GM18498 (cell line): Measurements from ENCODE around the gene CCDC175.

ENCODE experiments used
- ATAC-seq: cut with Tn5 transposase; IDR thresholded peaks from one replicate; pipeline ENCODE4 v1.9.1; 2021; ENCODE audit warnings: mild to moderate bottlenecking, moderate library complexity; ENCODE audit not compliant: unreplicated experiment

CCDC175 gene

DNA sequence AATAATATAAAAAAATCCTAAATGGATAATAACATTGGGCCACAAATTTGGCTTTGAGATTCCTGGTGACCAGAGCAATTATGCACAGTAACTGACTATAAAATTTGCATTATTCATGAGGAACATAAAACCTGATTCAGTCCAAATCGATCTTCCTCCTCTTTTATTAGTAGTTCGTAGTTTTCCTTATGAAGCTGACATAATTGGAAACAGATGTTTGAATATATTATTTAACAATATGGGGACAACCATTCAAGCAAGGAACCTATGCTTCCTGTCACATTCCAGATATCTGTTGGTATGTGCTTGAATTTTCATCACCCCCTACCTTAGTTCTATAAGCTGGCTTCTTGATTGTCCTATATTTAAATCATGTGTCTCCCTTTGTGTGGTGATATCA, 34.9 kb downstream of the CCDC175 start:
- no peak for ATAC-seq

DNA sequence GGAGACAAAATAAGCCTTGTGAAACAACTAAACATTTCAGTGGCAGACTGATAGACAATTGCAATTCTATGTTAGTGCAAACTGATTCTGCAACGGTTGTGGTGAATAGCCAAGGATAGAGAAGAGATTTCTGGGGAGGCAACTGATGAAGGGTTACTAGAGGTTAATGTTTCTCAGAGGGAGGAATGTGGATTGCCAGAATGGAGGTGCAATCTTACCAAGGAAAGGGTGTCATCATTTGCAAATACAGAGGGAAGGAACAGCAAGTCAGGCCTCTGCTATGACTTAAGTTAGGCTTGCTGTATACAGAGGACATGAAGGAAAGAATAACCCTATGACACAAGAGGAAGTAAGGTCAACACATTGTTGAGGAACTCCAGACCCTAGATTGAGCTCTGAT, 35.8 kb downstream of the CCDC175 start:
- ATAC-seq, result no peak

DNA sequence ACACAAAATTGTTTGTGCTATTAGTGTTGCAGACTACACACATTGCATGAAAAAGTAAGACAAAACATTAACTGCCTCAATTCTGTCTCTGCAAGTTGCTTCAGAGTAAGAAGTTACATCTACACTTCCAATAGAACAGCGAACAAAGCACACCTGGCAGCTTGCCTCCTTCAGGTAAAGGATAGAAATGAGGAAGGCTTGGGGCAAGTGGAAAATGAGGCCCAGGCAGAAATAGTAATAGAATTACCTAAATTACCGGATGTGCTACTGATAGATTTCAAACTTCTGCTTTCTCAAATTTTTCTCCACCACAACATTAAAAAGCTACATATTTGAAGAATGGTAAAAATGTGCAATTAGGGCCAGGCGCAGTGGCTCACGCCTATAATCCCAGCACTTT, 37.7 kb downstream of the CCDC175 start:
- ATAC-seq, result no peak

DNA sequence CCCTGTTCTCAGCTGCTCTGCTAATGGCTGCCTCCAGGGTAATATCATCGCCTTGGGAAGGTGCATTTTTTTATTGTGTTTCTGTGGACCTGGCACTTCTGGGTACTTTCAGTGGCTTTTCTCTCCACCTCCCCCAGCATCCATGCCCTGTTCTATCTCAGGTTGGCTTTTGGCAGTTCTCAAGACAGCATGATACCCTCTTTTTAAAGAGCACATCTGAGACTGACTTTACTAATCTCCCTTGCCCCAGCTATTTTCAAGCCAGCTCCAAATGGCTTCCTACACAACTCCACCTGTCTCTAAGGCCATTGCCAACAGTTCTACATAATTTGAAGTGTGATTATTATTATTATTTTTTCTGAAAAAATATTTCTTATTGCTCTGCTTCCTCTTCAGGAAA, 39.1 kb downstream of the CCDC175 start:
- no peak for ATAC-seq

DNA sequence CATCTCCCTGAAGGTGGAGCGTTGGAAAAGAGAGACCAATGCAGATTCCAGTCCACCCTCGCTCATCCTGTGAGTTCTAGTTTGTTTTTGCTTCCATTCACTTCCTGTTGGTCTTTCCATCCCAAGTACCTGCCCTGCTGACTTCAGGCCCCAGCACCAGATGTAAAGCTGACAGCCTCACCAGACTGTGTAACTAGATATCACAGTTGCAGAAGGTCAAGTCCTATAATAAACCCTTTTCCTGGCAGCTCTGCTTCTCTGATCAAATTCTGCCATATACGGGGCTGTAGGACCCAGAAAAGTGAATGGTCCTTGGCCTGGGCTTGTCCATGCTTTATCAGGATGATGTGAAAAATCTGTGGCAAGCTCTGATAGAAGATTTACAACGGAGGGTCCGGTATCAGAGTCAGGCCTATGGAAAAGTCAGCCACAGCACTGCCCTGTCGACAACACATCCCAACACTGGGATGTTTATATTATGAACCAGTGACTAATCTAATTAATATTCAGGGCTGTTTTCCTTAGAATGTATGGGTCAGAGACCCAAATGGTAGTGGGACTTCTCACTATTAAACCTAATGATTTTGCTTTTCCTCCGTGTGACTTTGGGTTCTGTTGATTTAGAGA, 42.1 kb downstream of the CCDC175 start:
- no peak for ATAC-seq

DNA sequence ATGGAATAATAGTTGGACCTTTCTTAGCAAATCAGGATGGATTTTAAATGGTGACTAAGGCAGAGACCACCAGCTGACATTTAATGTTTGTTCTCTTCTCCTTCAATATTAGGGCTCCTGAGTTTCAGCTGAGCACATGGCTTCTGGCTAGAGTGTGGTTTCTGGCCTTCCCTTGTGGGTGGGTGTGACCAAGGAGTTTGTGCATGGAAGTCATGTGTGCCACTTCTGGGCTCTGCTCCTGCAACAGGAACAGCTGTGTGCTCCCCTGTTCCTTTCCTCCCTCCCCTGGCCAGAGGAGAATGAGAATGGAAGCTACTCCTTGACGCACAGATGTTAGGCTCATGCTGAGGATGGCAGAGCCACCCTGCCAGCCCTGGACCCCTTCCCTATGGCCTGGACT, 44.2 kb downstream of the CCDC175 start:
- ATAC-seq, result no peak

DNA sequence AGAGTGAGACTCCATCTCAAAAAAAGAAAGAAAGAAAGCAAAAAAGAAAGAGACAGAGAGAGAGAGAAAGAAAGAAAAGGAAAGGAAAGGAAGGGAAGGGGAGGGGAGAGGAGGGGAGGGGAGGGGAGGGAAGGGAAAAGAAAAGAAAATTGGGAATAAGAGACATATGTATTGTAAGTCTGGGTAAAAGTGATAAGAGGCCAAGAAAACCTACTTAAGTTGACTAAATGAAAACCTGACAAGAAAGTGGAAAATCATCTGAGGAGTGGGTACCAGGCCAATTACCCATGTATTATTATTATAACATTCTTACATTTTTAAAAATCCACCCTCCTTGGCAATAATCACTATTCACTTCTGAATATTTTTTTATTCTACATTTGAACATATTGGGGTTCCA, 46.3 kb downstream of the CCDC175 start:
- no peak for ATAC-seq

DNA sequence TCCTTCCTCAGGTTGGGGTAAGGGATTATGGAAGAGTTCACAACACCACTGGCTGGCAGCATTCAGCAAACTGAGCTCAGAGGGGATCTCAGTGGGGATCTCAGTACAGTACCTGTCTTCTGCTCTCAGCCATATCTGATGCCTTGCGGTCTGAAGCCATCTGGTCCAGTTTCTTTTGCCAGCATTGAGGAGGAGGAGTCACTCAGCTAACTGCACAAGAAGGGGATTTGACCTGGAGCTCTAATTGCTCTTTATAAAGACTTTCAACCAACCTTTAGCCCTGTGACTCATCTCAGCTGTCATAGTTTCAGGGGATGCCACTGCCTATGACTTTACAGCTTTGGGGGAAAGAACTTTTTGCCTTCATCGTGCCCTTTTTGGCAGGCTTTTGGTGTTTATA, 47.4 kb downstream of the CCDC175 start:
- ATAC-seq, result no peak

DNA sequence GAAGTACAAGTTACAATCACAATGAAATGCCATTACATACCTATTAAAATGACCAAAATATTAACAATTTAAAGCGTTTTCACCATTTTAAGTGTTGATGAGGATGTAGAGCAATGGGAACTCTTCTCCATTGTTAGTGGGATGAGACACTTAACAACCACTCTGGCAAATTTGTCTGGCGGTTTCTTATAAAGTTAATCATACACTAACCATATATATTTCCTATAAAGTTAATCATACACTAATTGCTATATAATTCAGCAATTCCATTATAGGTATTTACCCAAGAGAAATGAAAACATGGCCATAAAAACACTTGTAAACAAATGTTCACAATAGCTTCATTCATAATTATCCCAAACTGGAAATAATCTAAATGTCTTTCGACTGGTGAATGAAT, 56.4 kb downstream of the CCDC175 start:
- ATAC-seq, result no peak

DNA sequence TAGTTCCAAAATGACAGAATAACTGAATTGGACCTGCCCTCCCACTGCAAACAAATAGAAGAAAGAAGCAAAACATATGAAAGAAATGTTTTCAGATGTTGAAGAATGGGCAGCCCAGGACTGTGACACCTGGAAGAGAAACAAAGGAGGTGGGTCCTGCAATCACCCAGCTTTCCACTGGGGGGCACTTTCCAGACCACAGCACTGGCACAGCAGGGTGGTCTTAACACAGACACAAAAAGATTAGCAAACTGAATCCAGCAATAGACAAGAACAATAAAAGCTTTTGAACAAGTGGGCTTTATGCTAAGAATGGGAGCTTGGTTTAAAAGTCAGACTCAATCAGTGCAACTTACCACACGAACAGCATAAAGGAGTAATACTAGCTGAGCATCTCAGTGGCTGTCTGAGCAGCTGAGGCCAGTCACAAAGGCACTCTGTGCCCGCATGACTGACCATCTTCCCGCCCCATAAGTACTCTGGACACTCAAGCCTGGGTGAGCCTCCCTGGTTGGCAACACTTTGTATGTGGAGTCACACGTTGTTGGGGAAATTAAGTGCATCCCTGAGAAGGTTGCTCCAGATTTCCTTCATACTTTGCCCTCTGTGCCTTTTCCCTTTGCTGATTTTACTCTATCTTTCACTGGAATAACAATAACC, 64.6 kb downstream of the CCDC175 start:
- ATAC-seq, result peak; percentile 82

DNA sequence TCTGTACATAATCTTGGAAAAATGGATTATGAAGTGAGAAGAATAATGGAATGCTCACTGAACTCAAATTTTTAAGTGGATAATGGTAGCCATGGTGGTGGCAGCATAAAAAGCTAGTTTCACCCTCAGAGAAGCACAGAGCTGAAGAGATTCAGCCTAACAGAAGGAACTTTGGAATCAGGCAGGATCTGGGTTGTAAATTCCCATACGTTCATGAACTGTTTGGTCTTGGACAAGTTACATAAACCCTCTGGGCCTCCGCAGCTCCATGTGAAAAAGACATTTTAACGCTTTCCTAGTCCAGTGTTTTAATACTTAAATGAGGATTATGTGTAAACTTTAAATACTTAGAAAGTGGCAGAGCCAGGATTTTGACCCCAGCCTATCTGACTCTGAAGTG, 65.6 kb downstream of the CCDC175 start:
- no peak for ATAC-seq

DNA sequence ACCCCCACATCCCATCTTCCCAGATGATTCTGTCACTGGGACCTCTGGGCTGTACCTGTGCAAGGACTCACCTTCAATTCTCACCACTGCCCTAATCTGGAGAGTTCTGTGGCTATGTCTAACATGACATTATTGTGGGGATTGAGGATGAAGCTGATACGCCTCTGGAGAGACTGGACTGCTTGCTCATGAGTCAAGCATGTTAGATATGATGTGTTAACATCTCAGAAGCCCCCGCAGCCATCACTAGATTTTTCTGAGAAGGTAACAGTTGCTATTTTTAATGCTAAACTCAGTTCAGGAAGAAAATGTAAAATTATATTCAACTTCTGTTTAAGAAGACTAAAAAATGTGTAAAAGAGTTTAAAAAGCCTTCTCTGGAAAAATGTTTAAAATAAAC, 66.6 kb downstream of the CCDC175 start:
- ATAC-seq, result no peak

DNA sequence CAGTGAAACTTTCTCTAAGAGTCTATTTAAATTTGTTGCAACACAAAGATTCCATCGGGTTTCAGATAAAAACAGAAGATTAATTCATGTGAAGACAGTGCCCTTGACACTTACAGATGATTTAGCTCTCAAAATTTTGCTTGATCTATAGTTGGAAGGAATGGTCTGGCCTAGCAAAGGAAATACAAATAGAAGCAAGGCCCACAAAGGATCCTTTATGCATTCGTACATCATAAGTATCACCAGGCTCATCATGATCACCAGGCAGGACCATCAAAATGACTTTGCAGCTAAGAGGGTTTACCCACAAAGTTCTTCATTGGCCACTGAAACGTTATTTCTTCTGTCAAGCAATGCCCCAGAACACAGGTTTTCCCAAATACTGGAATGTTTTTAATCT, 67.5 kb downstream of the CCDC175 start:
- ATAC-seq, result no peak

DNA sequence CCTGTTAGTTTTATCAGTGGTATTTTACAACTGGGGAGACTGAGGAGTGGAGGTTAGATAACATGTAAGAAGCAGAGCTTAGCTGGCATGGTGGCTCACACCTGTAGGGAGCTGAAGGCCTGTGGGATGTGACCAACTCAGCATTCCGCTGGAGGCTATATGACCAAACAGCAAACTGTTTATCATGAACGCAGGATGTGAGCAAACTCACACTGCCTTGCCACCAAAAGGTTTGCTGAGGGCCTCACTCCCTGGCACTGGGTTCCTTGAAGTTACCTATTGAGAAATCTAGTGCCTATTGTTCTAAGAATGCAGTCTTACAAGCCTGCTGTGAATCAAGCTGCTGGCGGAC, 68.9 kb downstream of the CCDC175 start:
- no peak for ATAC-seq

DNA sequence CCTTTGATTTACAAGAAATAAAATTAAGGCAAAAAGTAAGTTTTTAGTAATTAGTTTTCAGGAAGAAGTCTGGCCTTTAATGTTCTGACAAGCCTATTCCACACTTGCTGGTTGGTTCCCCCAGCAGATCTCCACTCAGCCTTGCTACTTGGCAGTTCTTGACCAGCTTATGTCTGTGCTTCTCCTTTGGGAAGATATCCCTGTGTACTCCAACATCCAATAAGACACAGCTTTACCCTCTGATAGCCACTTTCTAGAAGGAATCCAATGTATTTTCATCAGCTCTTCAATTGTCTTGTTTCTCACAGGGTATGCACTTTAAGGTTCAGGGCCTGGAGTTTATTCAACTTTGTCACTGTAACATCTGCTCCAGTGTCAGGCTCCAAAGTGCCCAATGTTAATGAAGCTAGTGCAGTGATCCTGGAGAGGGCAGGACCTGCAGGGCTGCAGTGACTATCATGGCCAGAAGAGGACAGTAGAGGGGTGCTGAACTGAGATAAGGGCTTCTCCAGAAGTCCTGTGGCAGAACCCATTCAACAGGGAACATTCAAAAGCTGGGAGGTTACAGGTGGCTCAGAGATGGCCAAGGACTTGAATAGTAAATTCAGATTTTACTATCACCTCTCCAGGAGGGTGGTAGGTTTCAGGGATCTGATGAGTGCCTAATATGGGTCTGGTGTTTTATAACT, 69.4 kb downstream of the CCDC175 start:
- peak; percentile 85 for ATAC-seq

DNA sequence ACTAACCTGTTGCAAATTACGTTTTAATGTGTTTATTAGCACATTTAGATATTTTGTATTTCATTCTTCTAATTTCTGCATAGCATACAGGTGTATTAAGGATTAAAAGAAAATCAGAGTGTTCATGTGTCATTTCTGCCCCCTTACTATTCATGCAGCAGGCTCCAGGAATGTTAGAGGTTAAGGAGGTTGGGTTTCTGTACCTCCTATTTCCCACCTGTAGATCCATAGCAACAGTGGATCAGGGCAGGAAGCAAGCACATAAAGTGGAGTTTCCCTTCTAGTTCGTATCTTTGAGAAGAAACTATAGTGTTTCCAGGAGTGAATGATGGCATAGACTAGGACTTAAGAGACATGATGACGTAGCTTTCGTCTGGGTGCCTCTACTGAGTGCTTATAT, 73.4 kb downstream of the CCDC175 start:
- no peak for ATAC-seq

DNA sequence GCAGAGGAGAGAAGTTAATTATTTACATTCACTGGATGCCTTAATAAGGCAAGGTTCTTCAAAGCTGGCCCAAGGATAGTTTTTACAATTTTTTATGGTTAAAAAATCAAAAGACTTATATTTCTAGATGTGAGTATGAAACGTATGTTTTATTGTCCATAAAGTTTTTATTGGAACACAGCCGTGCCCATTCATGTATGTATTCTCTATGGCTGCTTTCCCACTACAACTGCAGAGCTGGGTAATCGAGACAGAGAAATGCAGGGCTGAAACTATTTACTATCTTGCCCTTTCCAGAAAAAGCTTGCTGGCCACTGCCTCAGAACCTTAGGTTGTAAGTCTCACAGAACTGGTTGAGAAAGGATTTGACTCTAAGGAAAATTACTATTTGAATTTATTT, 75.9 kb downstream of the CCDC175 start:
- no peak for ATAC-seq

DNA sequence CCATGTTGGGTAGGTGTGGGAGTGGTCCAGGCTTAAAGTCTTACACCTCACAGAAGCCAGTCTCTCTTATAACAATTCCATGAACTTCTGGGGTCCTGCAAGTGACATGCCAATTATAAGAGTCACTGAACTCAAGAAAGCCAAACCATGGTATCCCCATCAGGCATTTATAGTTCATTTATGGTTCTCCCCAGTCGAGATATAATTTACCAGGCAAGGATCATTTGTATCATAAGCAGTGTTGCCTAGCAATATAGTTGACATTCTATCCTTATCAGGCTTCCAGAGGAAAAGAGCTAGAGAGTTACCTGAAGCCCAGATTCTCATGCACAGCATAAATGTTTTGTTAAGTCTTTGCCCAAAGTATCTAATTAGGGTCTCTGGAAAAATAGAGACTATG, 84.2 kb downstream of the CCDC175 start:
- no peak for ATAC-seq

DNA sequence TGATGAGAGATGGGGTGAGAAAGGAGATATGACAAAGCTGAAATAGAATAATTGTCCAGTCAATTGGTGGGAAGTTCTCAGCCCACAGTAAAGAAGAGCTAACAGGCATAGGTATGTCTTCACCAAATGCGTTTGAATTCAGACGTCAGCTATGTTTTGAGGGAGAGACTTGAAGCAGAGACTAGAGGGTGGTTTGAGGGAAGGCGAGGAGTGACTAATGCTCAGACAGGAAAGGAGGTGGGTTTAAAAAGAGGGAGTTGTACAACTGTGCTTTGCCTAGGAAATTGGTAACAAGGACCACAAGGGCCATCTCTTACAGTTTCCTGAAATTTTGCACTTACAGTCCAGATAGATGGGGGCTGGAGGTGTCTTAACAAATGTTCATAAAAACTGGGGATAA, 85.9 kb downstream of the CCDC175 start:
- no peak for ATAC-seq

DNA sequence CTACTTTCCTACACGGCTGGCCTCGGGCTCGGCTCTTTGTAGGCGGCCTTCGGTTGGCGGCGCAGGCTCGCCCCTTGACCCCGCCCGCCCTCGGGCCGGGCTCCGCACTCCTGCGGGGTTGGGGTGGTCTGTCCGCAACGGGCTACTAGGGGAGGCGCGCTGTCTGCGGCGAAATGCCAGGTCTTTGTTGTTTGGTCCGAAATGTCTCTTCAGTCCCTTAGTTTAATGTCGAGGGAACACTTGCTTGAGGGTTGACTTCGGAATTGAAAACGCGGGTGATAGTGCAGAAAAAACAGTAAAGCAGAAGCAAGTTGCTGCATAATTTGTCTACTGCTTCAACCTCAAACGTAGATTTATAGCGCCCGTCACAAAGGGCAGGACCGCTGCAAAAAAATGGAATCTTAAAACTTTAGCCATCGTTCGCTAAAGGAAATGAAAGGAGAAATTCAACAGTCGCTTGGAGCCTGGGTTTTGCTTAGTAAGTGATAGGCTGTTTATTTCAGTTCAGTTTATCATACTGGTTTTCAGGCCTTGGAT, 91.9 kb downstream of the CCDC175 start:
- peak; percentile 56 for ATAC-seq

DNA sequence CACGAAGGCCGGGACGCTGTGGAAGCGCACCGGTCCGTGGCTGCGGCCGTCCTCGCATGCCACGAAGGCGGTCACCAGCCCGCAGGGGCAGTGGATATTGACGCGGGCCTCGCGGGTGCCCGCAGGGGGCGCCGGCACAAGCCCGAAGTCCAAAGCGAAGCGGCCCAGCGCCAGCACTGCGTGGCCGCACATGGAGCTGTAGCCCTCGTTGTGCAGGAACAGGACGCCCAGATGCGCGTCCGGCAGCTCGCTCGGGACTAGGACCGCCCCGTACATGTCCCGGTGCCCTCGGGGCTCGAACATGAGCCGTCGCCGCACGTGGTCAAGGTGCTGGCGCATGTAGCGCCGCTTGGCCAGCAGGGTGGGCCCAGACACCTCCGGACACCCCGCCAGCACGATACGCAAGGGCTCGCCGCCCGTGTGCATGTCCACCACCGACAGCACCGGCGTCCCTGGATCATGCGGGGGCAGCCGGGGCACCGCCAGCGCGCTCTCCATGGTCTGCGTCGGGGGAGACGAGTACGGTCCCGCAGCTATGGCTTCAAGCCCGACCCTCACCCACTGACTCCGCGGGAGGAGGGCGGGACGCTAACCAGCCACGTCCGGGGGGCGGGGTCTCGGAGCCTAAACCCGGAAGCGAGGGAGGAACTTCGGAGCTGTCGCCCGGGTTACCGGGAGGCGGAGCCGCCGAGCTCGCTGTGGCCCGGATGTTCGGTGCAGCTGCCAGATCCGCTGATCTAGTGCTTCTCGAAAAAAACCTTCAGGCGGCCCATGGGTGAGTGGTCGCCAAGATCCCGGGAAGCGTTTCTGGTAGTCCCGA, 92.6 kb downstream of the CCDC175 start, which contains the start of the genes JKAMP and L3HYPDH:
JKAMP (plus strand) TSS at position 699 of the 820 bp plus-strand sequence; CDS start at position 772, 73 bp downstream.
L3HYPDH (minus strand) TSS at position 590 of the 820 bp plus-strand sequence; CDS start at position 498, 92 bp downstream.
- ATAC-seq, result peak; percentile 87
